ENCODE results near the gene CCDC85C. TPM values are rescaled to one million over a fixed set of nuclear protein-coding genes. Genes with fewer than 3 reads are reported as not detected.
A peak's percentile ranks its signal among the peaks of the same experiment; 100 is the strongest.

The CCDC85C gene
- total RNA-seq, 2 experiments from 2014 or later: 6.8 to 7.9 TPM

- ATAC-seq (no peak), DNase-seq (no peak)
- ChIA-PET POLR2A (no interaction called here), CTCF (interaction anchor here (0.8 to 2.6 kb wide), 3 partner anchors 7 to 224 kb away, joined by 3 to 7 read pairs (median 3); no protein-coding TSS in a partner anchor)
- H3K27me3 Mint-ChIP-seq: peaks cover 24% of the 10 kb centered on the region
- no peaks in the 10 kb centered on the region for H3K9me3 Mint-ChIP-seq
- H3K27ac Mint-ChIP-seq: no peak overlapping the region
- intact Hi-C loops (cut with micrococcal nuclease): no loop called here
- TF ChIP-seq, protein P1, sequence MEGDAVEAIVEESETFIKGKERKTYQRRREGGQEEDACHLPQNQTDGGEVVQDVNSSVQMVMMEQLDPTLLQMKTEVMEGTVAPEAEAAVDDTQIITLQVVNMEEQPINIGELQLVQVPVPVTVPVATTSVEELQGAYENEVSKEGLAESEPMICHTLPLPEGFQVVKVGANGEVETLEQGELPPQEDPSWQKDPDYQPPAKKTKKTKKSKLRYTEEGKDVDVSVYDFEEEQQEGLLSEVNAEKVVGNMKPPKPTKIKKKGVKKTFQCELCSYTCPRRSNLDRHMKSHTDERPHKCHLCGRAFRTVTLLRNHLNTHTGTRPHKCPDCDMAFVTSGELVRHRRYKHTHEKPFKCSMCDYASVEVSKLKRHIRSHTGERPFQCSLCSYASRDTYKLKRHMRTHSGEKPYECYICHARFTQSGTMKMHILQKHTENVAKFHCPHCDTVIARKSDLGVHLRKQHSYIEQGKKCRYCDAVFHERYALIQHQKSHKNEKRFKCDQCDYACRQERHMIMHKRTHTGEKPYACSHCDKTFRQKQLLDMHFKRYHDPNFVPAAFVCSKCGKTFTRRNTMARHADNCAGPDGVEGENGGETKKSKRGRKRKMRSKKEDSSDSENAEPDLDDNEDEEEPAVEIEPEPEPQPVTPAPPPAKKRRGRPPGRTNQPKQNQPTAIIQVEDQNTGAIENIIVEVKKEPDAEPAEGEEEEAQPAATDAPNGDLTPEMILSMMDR (IDR thresholded peaks at IDR 0.05): no peak
- H3K36me3 Mint-ChIP-seq (ENCODE audit: low read depth): no peaks in the 10 kb centered on the region
- no peaks in the 10 kb centered on the region for H3K4me1 Mint-ChIP-seq (ENCODE audit: low read depth)
- no peak overlapping the region for H3K4me3 Mint-ChIP-seq
These were observed 13.1 kb upstream of the CCDC85C start for GRCh38 chr14:99616832-99617800.

DNA sequence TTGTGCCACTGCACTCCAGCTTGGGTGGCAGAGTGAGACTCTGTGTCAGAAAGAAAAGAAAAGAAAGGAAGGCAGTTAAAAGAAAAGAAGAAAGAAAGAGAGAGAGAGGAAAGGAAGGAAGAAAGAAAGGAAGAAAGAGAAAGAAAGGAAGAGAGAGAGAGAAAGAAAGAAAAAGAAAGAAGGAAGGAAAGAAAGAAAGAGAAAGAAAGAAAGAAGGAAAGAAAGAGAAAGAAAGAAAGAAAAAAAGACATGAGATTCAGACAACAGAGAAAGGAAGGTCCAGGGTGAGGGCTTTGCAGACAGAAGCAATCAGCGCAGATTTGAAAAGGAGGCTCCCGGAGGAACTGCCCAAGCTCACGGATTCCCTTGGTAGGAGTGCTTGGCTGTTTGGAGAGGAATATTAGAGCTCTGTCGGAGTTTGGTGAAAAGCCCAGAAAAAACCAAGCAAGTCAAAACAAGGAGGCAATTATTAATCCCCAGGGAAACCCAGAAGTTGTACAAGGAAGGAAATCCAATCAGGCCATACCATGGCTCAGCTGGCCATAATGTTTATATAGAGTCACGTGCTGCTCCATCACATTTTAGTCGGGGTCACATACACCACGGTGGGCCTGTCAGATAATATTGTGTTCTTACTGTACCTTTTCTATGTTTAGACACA is 11.6 kb upstream of the CCDC85C start:
- peaks cover 22% of the 10 kb centered on the region for H3K27me3 Mint-ChIP-seq
- TF ChIP-seq, protein P1 (IDR thresholded peaks at IDR 0.05): no peak
- H3K4me3 Mint-ChIP-seq: no peak overlapping the region
- H3K4me1 Mint-ChIP-seq (ENCODE audit: low read depth): no peaks in the 10 kb centered on the region
- CTCF ChIA-PET: no interaction called here
- H3K36me3 Mint-ChIP-seq (ENCODE audit: low read depth): no peaks in the 10 kb centered on the region
- POLR2A ChIA-PET: interaction anchor here (0.6 kb wide), 1 partner anchor 13 kb away, joined by 3 read pairs; no protein-coding TSS in a partner anchor
- ATAC-seq (no peak), DNase-seq (no peak)
- no peak overlapping the region for H3K27ac Mint-ChIP-seq
- no peaks in the 10 kb centered on the region for H3K9me3 Mint-ChIP-seq
- intact Hi-C loops (cut with micrococcal nuclease): no loop called here

GRCh38 chr14:99612738-99613330 is 8.8 kb upstream of the CCDC85C start:
- DNase-seq (no peak), ATAC-seq (no peak)
- no peaks in the 10 kb centered on the region for H3K9me3 Mint-ChIP-seq
- intact Hi-C loops (cut with micrococcal nuclease): no loop called here
- H3K4me1 Mint-ChIP-seq (ENCODE audit: low read depth): no peaks in the 10 kb centered on the region
- POLR2A ChIA-PET: interaction anchor here (0.6 kb wide), 1 partner anchor 42 kb away, joined by 3 read pairs; no protein-coding TSS in a partner anchor
- H3K4me3 Mint-ChIP-seq: no peak overlapping the region
- TF ChIP-seq, protein P1 (IDR thresholded peaks at IDR 0.05): no peak
- no peaks in the 10 kb centered on the region for H3K36me3 Mint-ChIP-seq (ENCODE audit: low read depth)
- peaks cover 12% of the 10 kb centered on the region for H3K27me3 Mint-ChIP-seq
- H3K27ac Mint-ChIP-seq: no peak overlapping the region
- CTCF ChIA-PET: no interaction called here

DNA sequence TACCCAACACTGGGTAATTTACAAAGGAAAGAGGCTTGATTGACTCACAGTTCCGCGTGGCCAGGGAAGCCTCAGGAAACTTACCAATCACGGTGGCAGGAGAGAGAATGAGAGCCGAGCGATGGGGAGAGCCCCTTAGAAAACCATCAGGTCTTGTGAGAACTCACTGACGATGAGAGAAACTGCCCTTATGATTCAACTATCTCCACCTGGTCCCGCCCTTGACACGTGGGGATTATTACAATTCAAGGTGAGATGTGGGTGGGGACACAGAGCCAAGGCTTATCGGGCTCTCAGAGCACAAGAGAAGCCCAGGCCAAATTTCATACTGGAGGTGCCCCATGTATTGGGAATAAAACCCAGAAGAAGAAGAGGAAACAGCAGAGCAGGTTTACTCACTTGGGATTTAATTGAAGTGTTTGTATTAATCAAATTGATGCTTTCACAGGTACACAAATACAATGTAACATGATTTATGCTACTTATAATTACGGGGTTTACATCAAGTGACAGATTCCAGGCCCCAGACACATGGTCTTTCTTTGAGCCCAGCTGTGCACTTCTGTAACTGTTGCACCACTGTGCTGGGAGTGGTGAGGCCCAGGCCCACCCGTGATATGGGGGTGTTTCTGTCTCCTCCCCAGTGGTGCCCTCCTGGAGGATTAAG is 8.2 kb upstream of the CCDC85C start:
- no peak overlapping the region for H3K4me3 Mint-ChIP-seq
- ChIA-PET CTCF (no interaction called here), POLR2A (interaction anchor here (0.6 kb wide), 1 partner anchor 41 kb away, joined by 3 read pairs; no protein-coding TSS in a partner anchor)
- ATAC-seq (peak; percentile 39), DNase-seq (peak; percentile 39)
- no peaks in the 10 kb centered on the region for H3K36me3 Mint-ChIP-seq (ENCODE audit: low read depth)
- intact Hi-C loops (cut with micrococcal nuclease): no loop called here
- TF ChIP-seq, protein P1 (IDR thresholded peaks at IDR 0.05): no peak
- H3K4me1 Mint-ChIP-seq (ENCODE audit: low read depth): no peaks in the 10 kb centered on the region
- H3K27ac Mint-ChIP-seq: no peak overlapping the region
- no peaks in the 10 kb centered on the region for H3K9me3 Mint-ChIP-seq
- H3K27me3 Mint-ChIP-seq: peaks cover 12% of the 10 kb centered on the region
